HG02623 (cell line): ENCODE data around the gene PTCD2.

Source experiments
- ATAC-seq: cut with Tn5 transposase; IDR thresholded peaks from one replicate; pipeline ENCODE4 v1.9.1; 2021; ENCODE audit warnings: moderate library complexity; ENCODE audit not compliant: unreplicated experiment

PTCD2 gene

DNA sequence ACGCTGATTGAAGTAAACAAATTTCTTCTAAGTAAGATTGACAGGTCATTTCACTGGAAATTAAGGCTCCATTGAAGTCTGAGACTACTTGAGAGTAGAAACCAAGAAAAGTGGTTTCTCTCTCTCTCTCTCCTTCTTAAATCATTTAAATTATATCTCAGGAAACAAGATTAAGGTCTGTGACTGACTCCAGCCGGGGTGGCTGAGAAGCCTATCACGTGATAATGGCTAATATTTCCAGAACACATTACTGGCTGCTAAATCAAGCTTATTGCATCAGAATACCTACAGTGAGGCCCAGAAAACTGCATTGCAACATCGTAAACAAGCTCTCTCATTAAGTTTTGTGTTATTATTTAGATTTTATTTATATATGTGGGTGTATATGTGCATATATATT is 88.4 kb downstream of the PTCD2 start:
- no peak for ATAC-seq

DNA sequence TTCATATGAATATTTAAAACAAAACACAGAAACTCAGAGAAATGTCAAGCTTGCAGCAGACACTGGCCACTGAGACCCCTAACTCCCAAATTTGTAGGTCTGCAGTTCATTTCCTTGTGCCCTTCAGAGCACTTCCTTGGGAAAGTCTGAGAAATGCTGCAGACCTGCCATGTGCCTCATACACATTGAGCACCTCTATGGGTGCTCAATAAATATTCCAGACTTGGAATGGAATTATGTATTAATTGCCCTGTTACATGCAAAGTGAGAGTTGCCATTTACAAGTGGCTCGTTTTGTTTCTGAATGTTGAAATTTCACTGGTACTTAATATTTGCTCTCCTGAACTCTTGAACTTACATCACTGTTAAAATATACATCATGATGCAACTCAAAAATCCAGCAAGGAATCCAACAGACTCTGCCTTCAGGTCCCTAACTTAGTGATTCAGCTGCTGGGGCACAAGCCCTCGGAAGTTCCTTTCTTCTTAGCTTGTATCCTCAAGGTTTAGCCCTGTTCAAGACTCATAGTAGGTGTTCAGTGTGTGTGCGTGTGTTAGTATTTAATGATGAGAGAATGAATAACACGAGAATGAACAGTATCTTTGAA is 90.6 kb downstream of the PTCD2 start:
- no peak for ATAC-seq

DNA sequence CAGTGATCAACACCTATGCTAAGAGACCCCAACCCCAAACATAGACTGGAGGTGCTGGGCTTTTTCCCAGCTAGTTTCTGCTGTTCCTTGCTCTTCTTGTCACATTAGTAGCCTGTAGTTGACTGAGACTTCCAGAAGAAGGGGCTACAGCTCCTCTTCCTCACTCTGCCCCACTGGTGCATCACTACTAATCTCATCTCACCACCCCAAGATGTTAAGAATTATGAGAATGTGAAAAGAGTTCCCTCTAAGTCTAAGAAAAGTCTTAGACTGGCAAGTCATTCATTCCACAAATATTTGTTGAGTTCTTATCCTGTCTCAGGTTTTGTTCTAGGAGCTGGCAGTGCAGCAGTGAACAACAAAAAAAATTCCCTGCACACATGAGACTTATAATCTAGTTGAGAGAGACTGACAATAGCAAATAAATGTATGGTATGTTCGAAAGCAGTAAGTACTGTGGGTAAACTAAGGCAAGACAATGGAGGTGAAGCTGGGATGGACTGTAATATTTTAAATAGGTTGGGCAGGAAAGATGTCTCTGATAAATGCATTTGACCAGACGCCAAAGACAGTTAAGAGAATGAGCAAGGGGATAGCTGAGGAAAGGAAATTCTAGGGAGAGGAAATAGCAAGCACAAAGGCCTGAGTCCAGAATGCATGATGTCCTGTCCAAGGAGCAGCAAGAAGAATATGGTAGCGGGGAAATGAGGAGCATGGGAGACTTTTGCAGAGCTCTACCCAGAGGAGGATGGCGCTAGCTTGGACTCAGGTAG is 92.3 kb downstream of the PTCD2 start:
- no peak for ATAC-seq

DNA sequence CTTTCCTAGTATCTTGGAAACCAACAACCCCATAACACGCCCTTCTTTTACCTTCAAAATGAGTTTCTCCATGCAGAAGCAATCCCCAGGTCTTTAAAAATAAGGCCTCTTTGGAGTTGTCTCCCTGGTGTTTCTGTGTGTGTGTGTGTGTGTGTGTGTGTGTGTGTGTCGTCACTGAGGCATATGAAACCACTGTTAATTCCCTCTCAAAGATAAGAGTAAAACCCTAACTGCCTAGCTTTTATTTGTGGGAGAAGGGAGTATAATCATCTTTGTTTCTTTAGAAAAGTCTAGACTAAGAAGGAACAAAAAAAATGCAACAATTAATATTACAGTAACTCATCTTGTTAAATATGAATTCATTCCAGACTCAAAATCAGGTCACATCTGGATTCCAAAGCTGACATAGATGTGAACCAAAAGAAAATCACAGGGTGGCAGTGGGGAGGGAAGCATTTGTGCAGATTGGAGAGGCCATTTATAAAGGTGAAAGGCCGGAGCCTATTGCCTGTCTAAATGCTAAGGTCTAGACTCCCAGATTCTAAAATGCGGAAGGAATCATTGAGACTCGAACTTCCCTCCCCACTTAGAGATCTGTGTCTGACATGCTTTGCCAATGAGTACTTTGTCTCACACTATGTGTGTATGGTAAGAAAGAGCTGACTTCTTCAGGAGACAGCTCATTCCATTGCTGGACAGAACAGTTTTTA is 95.6 kb downstream of the PTCD2 start:
- no peak for ATAC-seq

DNA sequence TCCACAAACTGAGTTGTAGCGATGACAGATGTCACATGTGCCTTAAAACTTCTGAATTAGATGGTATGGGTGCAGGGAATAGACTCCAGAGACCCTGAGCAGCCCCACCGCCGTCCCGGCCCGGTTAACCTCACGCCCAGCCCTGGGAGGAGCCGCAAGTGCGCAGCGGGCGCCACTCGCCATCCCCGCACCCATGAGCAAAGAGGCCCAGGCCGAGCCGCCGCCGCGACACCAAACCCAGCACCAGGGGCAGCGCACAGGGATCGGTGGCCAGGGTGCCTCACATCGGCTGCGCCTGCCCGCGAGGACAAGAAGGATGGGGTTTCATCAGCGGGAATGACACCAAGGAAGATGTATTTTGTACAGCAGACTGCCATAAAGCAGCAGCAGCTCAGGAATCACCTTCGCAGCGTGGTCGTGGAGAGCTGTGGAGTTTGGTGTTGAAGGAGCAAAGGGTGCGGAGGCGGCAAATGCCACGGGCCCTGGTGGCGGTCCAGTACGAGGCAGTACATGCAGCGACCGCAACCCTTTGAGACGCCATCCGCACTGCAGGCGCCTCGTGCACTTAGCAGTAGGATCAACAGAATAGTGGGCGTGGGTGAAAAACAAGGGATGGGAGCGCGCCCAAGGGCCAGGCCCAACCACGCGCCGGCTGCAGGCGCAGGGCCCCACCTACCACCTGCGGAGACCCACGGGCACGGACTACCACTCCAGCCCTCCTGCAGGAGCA is 97.3 kb downstream of the PTCD2 start:
- no peak for ATAC-seq
